NCI-H2227 (cell line): ENCODE data around the gene ACSS2.
"Not testable (repeated sequence)": the region's sequence is repeated elsewhere in the genome, so short reads cannot be mapped to it uniquely, and the experiment has no call there.

Source experiments
- DNase-seq: peaks from one replicate; lab custom pipeline; 2025; ENCODE audit not compliant: unreplicated experiment; lab: John Stamatoyannopoulos, UW

ACSS2 gene

DNA sequence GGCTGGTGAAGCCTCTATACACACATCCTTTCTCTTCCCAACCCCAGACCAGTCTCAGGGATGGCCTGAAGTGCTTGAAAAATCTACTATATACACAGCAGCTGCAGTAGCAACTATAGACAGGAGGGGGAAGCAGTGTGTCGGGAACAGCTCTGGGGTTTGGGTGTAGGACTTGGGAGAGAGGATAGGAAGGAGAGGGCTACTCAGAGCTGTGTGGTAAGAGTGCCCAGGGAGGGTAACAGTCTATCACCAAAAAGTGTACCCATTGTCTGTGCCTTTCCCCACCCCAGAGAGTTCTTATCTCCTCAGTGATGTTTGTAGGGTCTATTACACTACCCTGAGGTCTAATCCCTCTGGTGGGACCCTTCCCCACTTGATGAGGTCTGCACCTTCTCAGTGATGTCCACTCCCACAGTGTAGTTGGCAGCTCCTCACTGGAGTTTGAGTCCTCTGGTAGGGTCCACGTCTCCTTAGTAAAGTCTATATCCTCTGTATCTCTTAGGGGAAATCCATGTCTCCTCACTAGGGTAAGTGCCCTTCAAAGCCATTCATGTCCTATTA lies 2.2 kb upstream of the ACSS2 start:
- DNase-seq, result peak; percentile 83

DNA sequence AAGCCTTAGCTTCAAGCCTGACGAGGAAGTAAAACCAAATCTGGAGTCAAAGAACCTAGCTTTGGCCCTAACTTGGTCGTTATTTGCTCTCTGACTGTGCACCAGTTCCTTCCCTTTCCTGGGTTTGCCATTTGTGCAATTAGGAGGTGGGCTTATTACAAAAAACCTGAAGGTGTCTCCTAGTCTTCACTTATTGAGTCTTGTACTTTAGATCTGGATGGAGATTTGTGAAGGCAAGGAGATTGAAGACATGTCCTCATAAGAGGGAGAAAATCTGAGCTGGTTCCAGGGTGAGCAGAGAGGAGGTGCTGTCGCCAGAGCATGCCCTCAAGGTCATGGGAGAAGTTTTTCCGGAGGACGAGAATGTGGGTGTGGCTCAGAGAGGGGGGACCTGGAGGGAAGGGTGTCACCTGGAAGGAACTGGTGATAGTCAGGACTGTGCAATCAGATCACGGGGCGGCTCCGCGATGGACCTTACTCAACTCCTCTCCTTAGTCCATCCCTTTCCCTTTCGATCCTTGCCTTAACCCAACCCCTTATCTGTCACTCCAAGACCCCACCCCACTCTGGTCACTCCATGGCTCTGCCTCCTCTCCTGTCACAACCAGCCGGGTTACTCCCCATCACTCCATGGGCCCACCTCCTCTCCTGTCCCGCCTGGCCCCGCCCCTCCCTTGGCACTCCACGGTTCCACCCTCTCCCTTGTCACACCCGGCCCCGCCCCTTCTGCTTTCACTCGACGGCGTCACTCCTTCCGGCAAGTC lies 588 bp upstream of the ACSS2 start:
- DNase-seq, result peak; percentile 96

- DNase-seq, result no peak
Observed at GRCh38 chr20:34880215-34880850, 3.9 kb downstream of the ACSS2 start.

DNA sequence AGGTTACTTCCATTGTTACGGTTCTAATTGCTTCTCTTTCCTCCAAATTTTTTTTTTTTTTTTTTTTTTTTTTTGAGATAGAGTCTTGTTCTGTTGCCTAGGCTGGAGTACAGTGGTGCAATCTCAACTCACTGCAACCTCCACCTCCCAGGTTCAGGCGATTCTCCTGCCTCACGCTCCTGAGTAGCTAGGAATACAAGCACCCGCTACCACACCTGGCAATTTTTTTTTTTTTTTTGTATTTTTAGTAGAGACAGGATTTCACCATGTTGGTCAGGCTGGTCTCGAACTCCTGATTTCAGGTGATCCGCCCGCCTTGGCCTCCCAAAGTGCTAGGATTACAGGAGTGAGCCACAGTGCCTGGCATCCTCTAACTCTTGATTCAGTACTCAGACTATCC lies 4.6 kb downstream of the ACSS2 start:
- DNase-seq, result not testable (repeated sequence)

GRCh38 chr20:34881689-34882088 lies 5.3 kb downstream of the ACSS2 start:
- DNase-seq, result no peak

- no peak for DNase-seq
Observed at GRCh38 chr20:34883087-34883688, 6.8 kb downstream of the ACSS2 start.

GRCh38 chr20:34883809-34884208 lies 7.4 kb downstream of the ACSS2 start:
- no peak for DNase-seq

DNA sequence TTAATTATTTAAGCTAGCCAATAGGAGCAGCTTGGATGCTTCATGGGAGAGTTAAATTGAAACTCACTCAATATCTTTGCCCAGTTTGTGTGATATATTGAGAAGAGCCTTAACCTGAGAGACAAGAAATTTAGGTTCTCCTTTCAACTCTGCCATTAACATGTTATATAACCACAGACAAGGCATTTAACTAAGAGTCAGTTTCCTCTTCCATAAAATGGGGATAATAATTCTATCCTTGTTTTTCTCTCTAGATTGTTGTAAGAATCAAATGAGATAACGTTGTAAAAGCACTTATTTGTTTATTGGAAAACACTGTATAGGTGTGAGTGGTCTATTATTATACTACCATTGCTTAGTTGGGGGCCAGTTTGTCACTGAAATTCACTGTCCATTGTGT lies 7.8 kb downstream of the ACSS2 start:
- no peak for DNase-seq

DNA sequence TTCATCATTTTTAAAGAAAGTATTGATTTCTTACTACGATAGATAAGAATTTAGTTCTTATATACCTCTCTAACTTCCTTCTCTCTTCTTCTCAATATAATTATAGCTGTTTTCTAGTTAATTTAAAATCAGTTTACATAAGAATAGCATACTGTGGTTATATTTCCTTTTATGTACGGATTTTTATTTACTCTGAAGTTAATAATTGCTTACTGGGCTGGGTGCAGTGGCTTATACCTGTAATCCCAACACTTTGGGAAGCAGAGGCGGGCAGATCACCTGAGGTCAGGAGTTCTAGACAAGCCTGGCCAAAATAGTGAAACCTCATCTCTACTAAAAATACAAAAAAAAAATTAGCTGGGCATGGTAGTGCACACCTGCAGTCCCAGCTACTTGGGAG lies 9.7 kb downstream of the ACSS2 start:
- DNase-seq, result no peak

DNA sequence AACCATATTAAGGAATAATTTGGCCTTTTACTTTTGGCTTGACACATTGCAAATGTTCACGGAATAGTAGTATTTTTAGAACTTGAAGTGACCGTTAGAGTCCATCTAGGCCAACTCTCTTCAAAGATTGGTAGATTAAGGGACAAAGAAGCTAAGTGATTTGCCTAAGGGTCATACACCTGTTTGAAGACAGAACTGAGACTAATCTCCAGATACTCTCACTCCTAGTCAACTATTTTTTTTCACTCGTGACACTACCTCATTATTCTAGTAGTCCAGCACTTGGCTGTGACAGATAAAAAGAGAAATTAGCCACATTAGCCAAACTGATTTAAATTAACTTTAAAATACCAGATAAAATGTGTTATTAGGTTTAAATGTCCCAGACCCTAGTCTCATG lies 10.6 kb downstream of the ACSS2 start:
- DNase-seq, result no peak

DNA sequence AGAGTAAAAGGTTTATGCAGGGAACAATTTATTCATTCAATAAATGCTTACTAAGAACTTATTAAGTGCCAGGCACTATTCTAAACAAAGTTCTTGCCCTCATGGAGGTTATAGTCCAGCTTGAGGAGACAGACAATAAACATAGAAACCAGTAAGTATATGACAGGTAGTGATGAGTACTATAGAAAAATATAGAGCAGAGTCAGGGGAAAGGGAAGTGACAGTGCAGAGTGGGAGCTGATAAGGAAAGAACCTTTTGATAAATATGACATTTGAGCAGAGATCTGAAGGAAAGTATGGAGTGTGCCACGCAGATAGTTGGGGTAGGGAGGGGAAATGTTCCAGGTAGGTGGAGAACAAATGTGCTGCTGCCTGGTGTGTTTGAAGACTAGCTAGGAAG lies 12.1 kb downstream of the ACSS2 start:
- no peak for DNase-seq

DNA sequence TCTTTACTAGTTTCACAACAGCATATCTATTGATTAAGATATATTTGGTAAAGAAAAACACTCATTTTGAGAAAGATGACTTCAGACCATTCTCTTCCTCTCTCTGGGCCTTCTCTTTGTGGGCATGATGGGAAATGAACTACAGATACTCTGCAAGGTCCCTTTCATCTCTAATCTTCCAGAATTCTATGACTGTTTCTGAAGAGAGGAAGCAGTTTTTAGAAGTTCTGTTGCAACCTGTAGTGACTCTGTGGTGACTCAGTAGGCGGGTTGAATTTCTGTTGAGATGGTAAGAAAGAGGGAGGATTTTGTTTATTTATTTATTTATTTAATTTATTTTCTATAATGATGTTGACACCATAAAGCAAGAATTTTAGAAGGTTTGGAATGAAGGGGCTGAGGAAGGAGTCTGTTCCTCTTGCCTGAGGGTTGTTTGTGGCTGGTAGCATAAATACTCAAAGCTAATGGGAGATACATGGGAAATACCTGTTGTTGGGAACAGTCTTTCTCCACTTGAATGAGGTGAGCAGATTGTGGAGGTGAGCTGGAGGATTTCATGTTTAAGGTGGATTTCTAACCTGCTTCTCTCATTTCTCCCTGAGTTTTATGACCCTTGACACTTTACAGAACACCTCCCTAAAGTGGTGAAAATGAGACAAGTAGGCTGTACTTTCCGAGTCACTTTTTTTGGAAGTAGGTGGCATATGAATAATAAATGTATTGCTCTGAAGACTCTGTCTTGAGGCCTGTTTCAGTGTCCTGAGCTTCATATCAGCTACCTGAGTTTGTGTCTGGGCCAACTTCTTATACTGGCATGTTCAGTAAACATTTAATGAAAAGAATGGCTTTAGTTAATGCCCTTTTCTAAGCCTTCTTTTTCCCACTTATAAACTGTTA lies 15.0 kb downstream of the ACSS2 start:
- no peak for DNase-seq

- DNase-seq, result no peak
Observed at GRCh38 chr20:34892671-34893070, 16.3 kb downstream of the ACSS2 start.

- DNase-seq, result no peak
Observed at GRCh38 chr20:34894723-34895122, 18.3 kb downstream of the ACSS2 start.

DNA sequence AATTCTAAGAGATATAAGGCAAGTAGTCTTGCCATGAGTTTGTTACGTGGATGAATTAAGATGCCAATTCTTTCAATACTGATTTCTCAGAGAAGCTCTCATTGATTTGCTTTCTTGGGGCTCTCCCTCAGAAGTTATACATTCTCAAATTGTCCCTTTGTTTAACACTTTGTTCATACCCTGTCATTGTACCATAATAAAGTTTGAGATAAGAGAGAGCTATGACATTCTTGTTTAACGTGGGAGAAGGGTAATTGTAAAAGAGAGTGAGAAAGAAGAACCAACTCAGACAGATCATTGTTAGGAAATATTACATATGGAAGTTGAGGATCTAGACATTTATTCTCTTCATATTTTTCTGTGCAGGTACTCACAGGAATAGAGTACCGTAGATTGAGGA lies 19.1 kb downstream of the ACSS2 start:
- DNase-seq, result no peak

- no peak for DNase-seq
Observed at GRCh38 chr20:34896086-34896621, 19.7 kb downstream of the ACSS2 start.

- DNase-seq, result not testable (repeated sequence)
Observed at GRCh38 chr20:34898129-34898528, 21.7 kb downstream of the ACSS2 start.

DNA sequence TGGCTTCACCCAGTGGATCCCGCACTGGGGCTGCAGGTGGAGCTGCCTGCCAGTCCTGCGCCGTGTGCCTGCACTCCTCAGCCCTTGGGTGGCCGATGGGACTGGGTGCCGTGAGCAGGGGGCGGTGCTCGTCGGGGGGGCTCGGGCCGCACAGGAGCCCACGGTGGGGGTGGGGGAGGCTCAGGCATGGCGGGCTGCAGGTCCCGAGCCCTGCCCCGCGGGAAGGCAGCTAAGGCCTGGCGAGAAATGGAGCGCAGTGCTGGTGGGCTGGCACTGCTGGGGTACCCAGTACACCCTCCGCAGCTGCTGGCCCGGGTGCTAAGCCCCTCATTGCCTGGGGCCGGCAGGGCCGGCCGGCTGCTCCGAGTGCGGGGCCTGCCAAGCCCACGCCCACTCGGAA lies 22.3 kb downstream of the ACSS2 start:
- not testable (repeated sequence) for DNase-seq

DNA sequence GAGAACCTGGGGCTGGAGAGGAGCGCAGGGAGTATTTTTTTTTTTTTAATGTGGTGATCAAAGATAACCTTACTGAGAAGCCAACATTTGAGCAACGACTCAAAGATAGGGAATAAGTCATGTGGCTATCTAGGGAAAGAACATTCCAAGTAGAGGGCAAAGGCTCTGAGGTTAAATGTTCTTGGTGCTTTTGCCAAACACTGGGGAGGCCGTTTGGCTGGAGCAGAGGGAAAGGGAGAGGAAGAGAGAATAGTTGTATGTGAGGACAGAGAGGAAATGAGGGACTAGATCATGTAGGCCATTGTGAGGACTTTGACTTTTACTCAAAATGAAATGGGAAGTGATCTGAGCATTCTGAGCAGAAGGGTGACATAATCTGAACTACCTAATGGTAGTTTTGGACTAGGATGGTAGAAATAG lies 27.8 kb downstream of the ACSS2 start:
- no peak for DNase-seq

DNA sequence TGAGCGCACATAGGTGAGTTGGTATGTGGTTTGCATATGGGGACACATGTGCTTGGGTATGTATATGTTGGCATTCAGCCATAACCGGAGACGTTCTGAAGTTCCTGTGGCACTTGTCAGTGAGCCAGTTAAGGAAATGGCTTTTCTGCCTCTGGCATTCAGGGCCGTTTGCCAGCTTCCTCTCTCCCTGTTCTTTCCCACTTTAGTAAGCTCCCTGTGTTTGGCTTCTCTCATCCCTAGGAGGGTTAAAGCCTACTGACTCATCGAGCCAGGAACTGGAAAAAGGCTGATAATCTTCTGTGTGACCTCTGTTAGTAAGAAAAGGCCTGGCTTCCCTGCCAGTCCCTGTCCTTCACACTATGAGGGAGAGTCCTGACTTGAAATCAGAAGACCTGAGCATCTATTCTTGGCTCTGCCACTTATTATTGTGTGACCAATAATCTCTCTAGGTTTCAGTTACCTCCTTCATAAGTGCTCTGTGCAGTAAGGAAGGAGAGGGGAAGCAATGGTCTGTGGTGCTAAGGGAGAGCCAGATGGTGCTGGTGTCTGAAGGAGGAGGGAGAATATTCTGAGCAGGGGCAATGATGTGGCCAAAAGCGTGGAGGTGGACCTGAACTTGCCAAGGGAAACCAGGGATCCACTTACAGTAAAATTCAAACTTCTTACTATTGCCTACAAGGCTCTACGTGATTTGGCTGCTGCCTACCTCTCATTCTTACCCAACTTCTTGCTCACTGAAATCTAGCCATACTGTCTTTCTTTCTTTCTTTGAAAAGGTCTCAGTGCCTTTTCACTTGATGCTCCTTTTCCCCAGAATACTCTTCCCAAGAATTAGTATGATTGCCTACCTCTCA lies 31.4 kb downstream of the ACSS2 start:
- DNase-seq, result peak; percentile 11
